Stimulated activated CD8-positive, alpha-beta memory T cell treated with anti-CD3 and anti-CD28 coated beads, Interleukin-15, amount 100 ng/mL, for 48 hours (primary cell): Measurements from ENCODE around the gene EIF4EBP3.
"Not testable (repeated sequence)": the region's sequence is repeated elsewhere in the genome, so short reads cannot be mapped to it uniquely, and the experiment has no call there.

ENCODE experiments used
- DNase-seq, 2 donors: peaks; one replicate each; pipeline ENCODE4 v3.0.0-alpha.2; 2020; ENCODE audit warnings: low read depth in 2 of 2

Gene EIF4EBP3

GRCh38 chr5:140579188-140579747, 31.8 kb downstream of the EIF4EBP3 start:
- DNase-seq = not testable (repeated sequence)

GRCh38 chr5:140587495-140587894, 40.0 kb downstream of the EIF4EBP3 start:
- no peak for DNase-seq

GRCh38 chr5:140588311-140589070, 41.0 kb downstream of the EIF4EBP3 start:
- no peak for DNase-seq

GRCh38 chr5:140590861-140591260, 43.4 kb downstream of the EIF4EBP3 start:
- no peak for DNase-seq

- DNase-seq = no peak
Measured at GRCh38 chr5:140591747-140592372, 44.4 kb downstream of the EIF4EBP3 start.

DNA sequence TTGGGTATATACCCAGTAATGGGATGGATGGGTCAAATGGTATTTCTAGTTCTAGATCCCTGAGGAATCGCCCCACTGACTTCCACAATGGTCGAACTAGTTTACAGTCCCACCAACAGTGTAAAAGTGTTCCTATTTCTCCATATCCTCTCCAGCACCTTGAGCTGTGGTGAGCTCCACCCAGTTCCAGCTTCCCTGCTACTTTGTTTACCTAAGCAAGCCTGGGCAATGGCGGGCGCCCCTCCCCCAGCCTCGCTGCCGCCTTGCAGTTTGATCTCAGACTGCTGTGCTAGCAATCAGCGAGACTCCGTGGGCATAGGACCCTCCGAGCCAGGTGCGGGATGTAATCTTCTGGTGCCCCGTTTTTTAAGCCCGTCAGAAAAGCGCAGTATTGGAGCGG, 45.6 kb downstream of the EIF4EBP3 start:
- not testable (repeated sequence) for DNase-seq

GRCh38 chr5:140594169-140594568, 46.7 kb downstream of the EIF4EBP3 start:
- no peak for DNase-seq

DNA sequence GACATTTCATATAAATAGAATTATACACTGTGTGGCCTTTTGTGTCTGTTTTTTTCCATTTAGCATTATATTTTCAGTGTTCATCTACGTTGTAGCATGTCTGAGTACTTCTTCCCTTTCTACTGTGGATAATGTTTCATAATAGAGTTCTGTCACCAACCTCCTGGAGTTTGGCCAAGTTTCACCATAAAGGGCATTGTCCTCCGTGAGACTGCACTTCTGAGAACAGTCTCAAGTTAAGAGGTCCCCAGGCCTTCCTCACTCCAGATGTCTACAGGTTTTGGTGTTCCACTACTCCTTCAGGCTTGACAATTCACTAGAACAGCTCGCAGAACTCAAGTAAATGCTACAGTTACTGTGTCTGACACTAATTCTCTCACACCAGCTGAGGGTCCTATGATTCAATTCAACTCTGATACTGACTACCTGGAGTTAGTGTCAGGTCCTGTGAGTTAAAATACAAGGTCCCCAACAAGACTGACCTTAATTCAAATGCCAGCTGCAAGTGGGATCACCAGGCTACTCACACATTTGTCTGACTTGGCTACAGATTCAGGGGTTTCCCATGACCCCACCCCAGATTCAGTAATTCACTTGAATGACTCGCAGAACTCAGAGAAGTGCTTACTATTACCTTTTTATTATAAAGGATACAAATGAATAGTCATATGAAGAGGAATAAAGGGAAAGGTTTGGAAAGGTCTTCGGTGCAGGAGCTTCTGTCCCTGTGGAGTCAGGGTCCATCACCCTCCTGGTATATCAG, 48.3 kb downstream of the EIF4EBP3 start:
- DNase-seq = no peak

GRCh38 chr5:140596321-140596741, 48.9 kb downstream of the EIF4EBP3 start:
- no peak for DNase-seq

DNA sequence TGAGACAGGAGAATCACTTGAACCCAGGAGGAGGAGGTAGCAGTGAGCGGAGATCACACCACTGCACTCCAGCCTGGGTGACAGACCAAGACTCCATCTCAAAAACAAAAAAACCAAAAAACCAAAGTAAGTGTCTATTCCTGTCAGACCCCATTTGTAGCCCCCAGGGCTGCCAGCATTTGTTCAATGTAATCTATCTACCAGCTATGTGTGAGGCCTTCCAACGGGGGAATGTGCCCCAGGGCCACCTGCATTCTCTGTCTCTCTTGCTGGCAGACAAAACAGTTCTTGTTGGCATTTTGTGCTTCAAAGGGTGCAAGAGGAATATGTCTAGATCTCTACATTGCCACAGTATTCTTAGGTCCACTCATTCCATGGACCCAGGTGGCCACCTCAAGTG, 51.4 kb downstream of the EIF4EBP3 start:
- DNase-seq = no peak
